Measurements from ENCODE around the gene ZNF341.

DNA sequence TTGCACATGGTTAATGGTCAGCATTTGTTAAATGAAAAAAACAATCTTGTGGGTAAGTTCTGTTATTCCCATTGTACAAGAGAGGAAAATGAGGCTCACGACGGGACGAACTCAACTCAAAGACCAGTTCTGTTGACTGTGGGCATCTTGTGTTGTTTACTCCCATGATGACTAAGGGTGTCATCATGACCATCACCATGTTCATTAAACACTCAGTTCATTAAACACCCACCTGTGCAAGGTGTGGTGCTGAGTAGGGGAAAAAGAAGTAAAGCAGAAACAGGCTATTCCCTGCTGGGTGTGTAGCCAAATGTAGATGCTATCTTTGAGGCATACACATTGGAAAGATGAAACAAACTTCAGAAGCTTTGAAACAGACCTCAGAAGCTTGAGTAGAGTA lies 83.9 kb downstream of the ZNF341 start:
- TF ChIP-seq POLR2A (IDR thresholded peaks at IDR 0.05) (no peak), CTCF (IDR thresholded peaks at IDR 0.05) (no peak), POLR2AphosphoS5 (IDR thresholded peaks at IDR 0.05) (no peak)
